ENCODE measurements around the gene NCKAP5.

- no peak for TF ChIP-seq TAF1 (IDR thresholded peaks at IDR 0.05; ENCODE audit: borderline replicate concordance, insufficient read depth, low read length)
- TF ChIP-seq POLR2AphosphoS5 (IDR thresholded peaks at IDR 0.05; ENCODE audit: low read depth, low read length) = no peak
- no peak for TF ChIP-seq REST (IDR thresholded peaks at IDR 0.05; ENCODE audit: insufficient read depth in 1 of 2, low read depth in 2 of 2, low read length in 2 of 2)
Observed at GRCh38 chr2:132652474-132652873, 915.8 kb downstream of the NCKAP5 start.

Measured in PFSK-1 (cell line).